Endometrial microvascular endothelial cells (primary cell): ENCODE results near the gene IL1RL1. TPM values are rescaled to one million over a fixed set of nuclear protein-coding genes. Genes with fewer than 3 reads are reported as not detected.

ENCODE experiments used
- in situ Hi-C: cut with HindIII; loops from 2 replicates; pipeline ENCODE4 v1.10.0; 2017; ENCODE audit warnings: low sequenced_read_pairs, low pct_unique_long_range_greater_than_20kb; ENCODE audit errors: inconsistent ontology term
- total RNA-seq: library from RNA; depleted of rRNA; stranded (reverse); fragments of >200 nt; gene quantifications from one replicate; pipeline ENCODE4 v1.2.3, GENCODE V29; 2015; ENCODE audit errors: inconsistent ontology term

The IL1RL1 gene
- total RNA-seq, 1 donor from 2014 or later = 128 TPM

DNA sequence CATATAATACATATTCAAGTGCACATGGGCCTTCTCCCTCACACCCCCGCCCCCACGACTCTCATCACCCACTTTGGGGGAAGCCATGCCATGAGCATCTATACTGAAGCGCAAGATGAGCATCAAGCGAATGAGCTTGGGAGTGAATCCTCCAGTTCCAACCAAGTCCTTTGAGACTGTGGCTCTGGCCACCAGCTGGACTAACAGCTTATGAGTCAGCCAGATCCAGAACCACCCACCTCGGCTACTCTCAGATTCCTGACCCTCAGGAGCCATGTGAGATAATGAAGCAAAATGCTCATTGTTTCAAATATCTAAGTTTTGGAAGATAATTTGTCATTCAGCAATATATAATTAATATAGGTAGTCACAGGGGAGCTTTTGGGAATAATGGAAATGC, 22.2 kb upstream of the IL1RL1 start:
- in situ Hi-C loops = no loop called here

- in situ Hi-C loops = no loop called here
Measured at GRCh38 chr2:102290594-102290993, 20.8 kb upstream of the IL1RL1 start.

GRCh38 chr2:102291319-102292075, 19.9 kb upstream of the IL1RL1 start:
- in situ Hi-C loops = no loop called here

DNA sequence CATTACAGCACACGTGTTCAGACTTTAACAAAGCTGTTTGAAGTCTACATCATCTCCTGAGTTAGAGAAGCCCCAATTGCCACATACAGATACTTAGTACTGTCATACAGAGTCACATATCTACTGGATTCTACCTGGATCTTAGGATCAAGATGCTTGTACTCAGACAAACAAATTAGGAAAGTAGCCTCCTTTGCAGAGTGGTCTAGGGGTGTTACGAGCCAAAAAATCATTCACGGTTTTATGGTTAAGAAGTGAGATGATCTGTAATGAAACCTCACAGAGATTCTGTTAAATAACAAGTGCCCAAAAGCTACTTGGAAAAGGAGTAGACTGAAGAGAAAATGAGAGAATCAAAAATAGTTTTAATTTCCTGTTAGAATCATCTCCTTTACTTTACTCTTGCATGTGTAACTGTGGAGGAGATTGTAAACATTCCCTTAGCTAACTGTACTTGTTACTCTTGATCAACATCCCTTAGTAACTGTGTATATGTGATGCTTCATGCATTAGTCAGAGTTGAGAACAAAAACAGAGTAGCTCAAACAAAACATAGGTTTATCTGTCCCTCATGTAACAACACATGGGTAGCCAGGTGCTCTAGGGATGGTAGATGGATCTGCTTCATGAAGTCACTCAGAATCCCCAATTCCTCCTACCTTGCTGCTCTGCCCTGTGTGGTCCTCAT, 16.4 kb upstream of the IL1RL1 start:
- in situ Hi-C loops = no loop called here

- in situ Hi-C loops = no loop called here
Measured at GRCh38 chr2:102295566-102295965, 15.8 kb upstream of the IL1RL1 start.

GRCh38 chr2:102296449-102296848, 14.9 kb upstream of the IL1RL1 start:
- in situ Hi-C loops = no loop called here

- in situ Hi-C loops = no loop called here
Measured at GRCh38 chr2:102297891-102298290, 13.5 kb upstream of the IL1RL1 start.

DNA sequence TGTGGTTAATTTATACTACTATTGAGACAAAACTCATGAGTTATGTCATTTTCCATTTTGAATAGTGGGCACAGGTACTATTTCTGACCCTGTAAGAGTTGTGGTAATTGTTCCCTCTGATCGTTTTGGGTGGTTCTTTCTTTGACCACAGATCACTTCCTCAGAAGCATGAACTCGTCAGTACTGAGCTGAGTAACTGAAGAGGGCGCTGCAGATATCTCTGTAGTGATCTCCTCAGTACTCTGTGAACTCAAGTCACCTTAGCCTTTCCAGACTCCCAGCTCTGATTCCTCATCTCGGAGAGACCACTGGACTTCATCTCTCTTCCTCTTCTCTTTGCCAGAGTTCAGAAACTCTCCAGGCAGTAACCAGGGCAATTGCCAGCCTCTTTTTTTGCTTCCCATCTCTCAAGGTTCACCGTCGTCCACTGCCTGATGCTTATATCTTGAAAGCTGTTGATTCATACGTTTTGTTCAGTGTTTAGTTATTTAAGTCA, 9.4 kb upstream of the IL1RL1 start:
- in situ Hi-C loops = no loop called here

DNA sequence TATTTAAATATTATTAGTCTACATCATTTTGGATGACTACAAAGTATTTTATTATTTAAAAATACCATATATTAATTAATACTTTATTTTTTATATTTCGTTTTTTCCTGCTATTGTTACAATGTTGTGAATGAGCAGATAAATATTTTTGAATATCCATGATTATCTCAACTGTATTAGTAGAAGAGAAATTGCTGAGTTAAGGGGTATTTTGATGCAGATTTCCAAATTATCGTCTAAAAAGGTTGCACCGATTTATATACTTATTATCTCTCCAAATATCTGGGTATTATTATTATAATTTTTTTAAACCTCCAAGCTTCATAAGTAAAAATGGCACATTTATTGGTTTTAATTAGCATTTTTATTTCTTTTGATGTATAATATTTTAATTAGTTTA, 8.9 kb upstream of the IL1RL1 start:
- in situ Hi-C loops = no loop called here

- in situ Hi-C loops = no loop called here
Measured at GRCh38 chr2:102303589-102303988, 7.8 kb upstream of the IL1RL1 start.

DNA sequence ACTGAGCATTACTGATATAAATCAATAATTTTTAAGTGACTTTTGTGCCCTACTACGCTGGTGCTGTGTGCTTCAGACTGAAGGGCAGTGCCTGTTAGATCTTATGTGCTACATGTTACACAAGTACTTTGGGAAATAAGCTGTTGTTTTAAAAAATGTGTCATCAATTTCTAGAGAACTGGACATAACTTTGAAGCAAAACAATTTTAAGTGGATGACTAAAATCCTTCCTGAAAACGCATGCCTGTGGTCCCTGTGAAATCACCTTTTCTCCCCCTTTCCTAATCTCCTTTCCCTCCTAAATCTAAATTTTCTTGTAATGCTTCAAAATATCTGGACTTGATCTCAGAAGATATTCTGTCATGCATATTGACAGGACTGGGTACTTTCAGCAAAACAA, 7.1 kb upstream of the IL1RL1 start:
- in situ Hi-C loops = no loop called here

DNA sequence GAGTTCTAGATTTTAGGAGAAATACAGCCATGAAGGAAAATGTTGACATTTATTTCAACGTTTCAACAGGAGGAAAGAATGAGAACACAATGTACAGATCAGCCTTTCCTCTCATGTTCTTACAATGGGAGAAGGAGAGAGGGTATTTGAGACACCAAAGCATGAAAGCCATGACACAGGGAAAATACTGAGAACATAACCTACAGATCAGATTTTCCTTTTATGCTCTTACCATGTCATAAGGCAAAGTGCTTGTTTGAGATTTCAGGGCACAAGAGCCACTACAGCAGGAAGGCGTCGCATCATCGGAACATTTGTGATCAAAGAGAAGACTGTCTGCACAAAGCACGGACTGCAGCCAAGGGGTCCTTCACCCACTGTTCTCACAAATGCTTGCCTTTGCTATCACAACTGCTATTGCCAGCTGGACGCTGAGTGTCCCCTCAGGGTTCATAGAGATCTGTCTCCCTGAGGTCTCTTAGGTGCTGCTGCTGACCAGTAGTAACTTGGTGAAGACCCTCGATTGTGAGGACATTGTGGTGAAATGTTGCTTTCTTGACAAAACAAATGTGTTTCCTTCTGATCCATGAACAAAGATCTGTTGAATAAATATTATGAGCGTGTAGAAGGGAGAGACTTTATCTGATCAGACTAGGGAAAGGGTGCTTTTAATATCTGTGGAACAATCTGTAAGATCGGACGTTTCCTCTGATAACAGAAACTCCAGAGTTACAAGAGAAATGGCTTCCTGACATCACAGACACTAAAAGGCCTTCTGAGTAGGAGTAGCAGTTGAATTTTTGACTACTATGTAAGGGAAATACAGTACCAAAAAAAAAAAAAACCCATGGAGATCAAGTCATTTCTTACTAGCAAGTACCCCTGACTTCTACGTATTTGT, 6.4 kb upstream of the IL1RL1 start:
- in situ Hi-C loops = no loop called here

DNA sequence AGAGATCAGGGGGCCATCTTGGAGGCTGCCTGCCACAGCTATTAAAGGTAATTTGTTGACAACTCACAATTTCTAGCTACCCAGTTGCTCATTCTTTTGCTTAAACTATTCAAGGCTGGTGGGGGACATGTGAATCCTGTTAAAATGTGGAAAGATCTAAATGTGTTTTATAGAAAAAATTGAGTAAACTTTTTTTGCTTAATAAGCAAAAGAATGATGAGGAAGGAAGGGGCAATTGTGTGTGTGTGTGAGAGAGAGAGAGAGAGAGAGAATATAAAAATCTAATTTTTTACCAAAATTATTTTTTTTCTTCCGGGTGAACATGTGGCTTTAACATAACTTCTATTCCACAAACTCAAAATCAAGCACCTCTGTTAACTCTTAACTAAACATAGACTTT, 5.2 kb upstream of the IL1RL1 start:
- in situ Hi-C loops = no loop called here

DNA sequence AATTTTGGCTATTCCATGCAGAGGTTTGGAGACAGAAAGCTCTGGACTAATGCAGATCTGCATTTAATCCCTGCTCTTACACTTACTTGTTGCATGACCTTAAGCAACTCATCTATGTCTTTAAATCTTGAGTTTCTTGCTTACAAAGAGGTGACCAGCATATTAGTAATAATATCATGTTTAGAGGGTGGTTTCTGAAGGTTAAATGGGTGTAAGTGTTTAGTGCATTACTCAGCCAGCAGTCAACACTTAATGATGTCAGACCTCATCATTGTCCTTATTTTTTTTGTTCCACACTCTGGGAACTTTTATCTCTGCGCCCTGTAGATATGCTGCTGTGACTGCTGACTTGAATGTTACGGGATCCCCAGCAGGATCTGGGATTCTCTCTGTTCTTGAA, 1.7 kb downstream of the IL1RL1 start:
- in situ Hi-C loops = no loop called here

GRCh38 chr2:102313471-102313870, 2.1 kb downstream of the IL1RL1 start:
- in situ Hi-C loops = no loop called here

GRCh38 chr2:102313950-102314349, 2.6 kb downstream of the IL1RL1 start:
- in situ Hi-C loops = no loop called here

DNA sequence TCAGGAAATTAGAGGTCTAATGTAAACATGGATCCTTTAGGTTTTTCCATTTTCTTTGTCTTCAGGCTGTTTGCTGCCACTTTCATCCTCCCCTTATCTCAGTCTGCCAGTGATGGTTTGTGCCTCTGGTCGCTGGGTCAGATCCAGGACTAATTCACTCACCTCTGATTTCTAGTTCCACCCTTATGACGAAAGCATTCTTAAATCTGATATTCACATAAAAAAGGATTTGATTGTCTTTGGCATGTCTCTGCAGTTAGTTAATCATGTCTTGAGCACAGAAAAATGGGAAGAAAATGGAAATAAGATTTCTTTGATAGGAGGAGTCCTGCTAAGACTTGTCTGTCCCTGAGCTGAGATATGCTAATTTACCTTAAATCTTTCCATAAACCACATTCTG, 4.6 kb downstream of the IL1RL1 start:
- in situ Hi-C loops = no loop called here

DNA sequence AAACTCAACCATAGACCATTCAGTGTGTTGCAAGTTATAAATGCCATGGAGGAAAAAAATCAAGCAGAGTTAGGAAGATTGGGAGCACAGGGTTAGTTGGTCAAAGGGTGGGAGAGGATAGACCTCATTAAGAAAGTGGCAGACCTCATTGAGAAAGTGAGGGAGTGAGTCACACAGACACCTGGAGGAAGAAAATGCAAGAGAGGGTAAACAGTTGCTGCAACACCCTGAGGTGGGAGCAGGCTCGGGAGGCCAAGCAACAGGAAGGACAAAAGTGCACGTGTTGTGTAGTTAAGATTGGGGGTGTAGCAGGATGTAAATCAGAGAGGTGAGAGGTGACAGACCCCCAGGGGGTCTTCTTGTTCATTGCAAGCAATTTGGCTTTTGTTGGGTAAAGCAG, 6.4 kb downstream of the IL1RL1 start:
- in situ Hi-C loops = no loop called here

GRCh38 chr2:102318437-102318836, 7.1 kb downstream of the IL1RL1 start:
- in situ Hi-C loops = no loop called here
